NCI-H510A (cell line): Measurements from ENCODE around the gene LMO4.

ENCODE experiments used
- DNase-seq: peaks from one replicate; lab custom pipeline; 2025; lab: John Stamatoyannopoulos, UW

LMO4 gene

GRCh38 chr1:87328272-87329050 is at the start of gene LMO4:
Gene LMO4 (plus strand): TSS chr1:87328880. CDS start chr1:87332016, 3,136 bp downstream.
- DNase-seq = peak; percentile 99

- no peak for DNase-seq
Measured at GRCh38 chr1:87279536-87279875, 49.2 kb upstream of the LMO4 start.

GRCh38 chr1:87279966-87280535 is 48.6 kb upstream of the LMO4 start:
- no peak for DNase-seq

GRCh38 chr1:87284456-87285240 is 44.0 kb upstream of the LMO4 start:
- no peak for DNase-seq

GRCh38 chr1:87291107-87291506 is 37.6 kb upstream of the LMO4 start:
- DNase-seq = no peak

- DNase-seq = peak; percentile 58
Measured at GRCh38 chr1:87292684-87293493, 35.8 kb upstream of the LMO4 start.

- no peak for DNase-seq
Measured at GRCh38 chr1:87294633-87295032, 34.0 kb upstream of the LMO4 start.

- no peak for DNase-seq
Measured at GRCh38 chr1:87295445-87296110, 33.1 kb upstream of the LMO4 start.

GRCh38 chr1:87296206-87296605 is 32.5 kb upstream of the LMO4 start:
- DNase-seq = no peak

GRCh38 chr1:87299661-87300060 is 29.0 kb upstream of the LMO4 start:
- no peak for DNase-seq

- no peak for DNase-seq
Measured at GRCh38 chr1:87300628-87301027, 28.1 kb upstream of the LMO4 start.

GRCh38 chr1:87305151-87305550 is 23.5 kb upstream of the LMO4 start:
- no peak for DNase-seq

- no peak for DNase-seq
Measured at GRCh38 chr1:87305762-87306161, 22.9 kb upstream of the LMO4 start.

- DNase-seq = no peak
Measured at GRCh38 chr1:87307306-87307705, 21.4 kb upstream of the LMO4 start.

GRCh38 chr1:87307931-87308330 is 20.7 kb upstream of the LMO4 start:
- no peak for DNase-seq

- DNase-seq = no peak
Measured at GRCh38 chr1:87314091-87314490, 14.6 kb upstream of the LMO4 start.

- DNase-seq = no peak
Measured at GRCh38 chr1:87318056-87318650, 10.5 kb upstream of the LMO4 start.

GRCh38 chr1:87318806-87319205 is 9.9 kb upstream of the LMO4 start:
- peak; percentile 8 for DNase-seq

- DNase-seq = peak; percentile 59
Measured at GRCh38 chr1:87325982-87326738, 2.5 kb upstream of the LMO4 start.
